ENCODE data around the gene PFDN5.
A peak's percentile ranks its signal among the peaks of the same experiment; 100 is the strongest.
"Not testable (repeated sequence)": the region's sequence is repeated elsewhere in the genome, so short reads cannot be mapped to it uniquely, and the experiment has no call there.

PFDN5 gene

GRCh38 chr12:53324779-53325510 is 29.6 kb downstream of the PFDN5 start:
- peak overlapping the region; percentile 73 for H3K27ac ChIP-seq
- peak; percentile 90 for TF ChIP-seq CTCF (conservative IDR thresholded peaks at IDR 0.05)
- peak; percentile 62; the same call in 1 of the 2 replicates for TF ChIP-seq ZFX (IDR thresholded peaks at IDR 0.05)

GRCh38 chr12:53325511-53326061 is 30.2 kb downstream of the PFDN5 start:
- peak overlapping the region; percentile 73 for H3K27ac ChIP-seq

GRCh38 chr12:53326460-53327185 is 31.3 kb downstream of the PFDN5 start:
- no peak for TF ChIP-seq CTCF (conservative IDR thresholded peaks at IDR 0.05)
- no peak for TF ChIP-seq ZFX (IDR thresholded peaks at IDR 0.05)
- no peak overlapping the region for H3K27ac ChIP-seq

More at GRCh38 chr12:53325511-53326061, 30.2 kb downstream of the PFDN5 start:
- no peak for TF ChIP-seq CTCF (conservative IDR thresholded peaks at IDR 0.05)
- TF ChIP-seq ZFX (IDR thresholded peaks at IDR 0.05): no peak

- no peak overlapping the region for H3K27ac ChIP-seq
- no peak; the same call in 1 of the 2 replicates for TF ChIP-seq CTCF (conservative IDR thresholded peaks at IDR 0.05)
- TF ChIP-seq ZFX (IDR thresholded peaks at IDR 0.05): no peak
These were observed 32.2 kb downstream of the PFDN5 start for GRCh38 chr12:53327435-53328042.

- no peak for TF ChIP-seq ZFX (IDR thresholded peaks at IDR 0.05)
- no peak for TF ChIP-seq CTCF (conservative IDR thresholded peaks at IDR 0.05)
These were observed 32.7 kb downstream of the PFDN5 start for GRCh38 chr12:53328043-53328435.

GRCh38 chr12:53330671-53331070 is 35.3 kb downstream of the PFDN5 start:
- no peak overlapping the region for H3K27ac ChIP-seq
- TF ChIP-seq CTCF (conservative IDR thresholded peaks at IDR 0.05) (no peak), ZFX (IDR thresholded peaks at IDR 0.05) (no peak)

More at GRCh38 chr12:53328043-53328435, 32.7 kb downstream of the PFDN5 start:
- no peak overlapping the region for H3K27ac ChIP-seq

- not testable (repeated sequence) for H3K27ac ChIP-seq
These were observed 37.0 kb downstream of the PFDN5 start for GRCh38 chr12:53332339-53332738.
